HG02642 (cell line): Measurements from ENCODE around the gene KCNC1.

Experiments
- ATAC-seq: cut with Tn5 transposase; IDR thresholded peaks from one replicate; pipeline ENCODE4 v1.9.1; 2021; ENCODE audit warnings: mild to moderate bottlenecking; ENCODE audit not compliant: unreplicated experiment, poor library complexity

Gene KCNC1

GRCh38 chr11:17735818-17736578 lies 1.4 kb downstream of the KCNC1 start:
- ATAC-seq: no peak

GRCh38 chr11:17736579-17736893 lies 2.0 kb downstream of the KCNC1 start:
- ATAC-seq: no peak

GRCh38 chr11:17736930-17737817 lies 2.6 kb downstream of the KCNC1 start:
- no peak for ATAC-seq

- no peak for ATAC-seq
Measured at GRCh38 chr11:17738151-17738973, 3.8 kb downstream of the KCNC1 start.

- no peak for ATAC-seq
Measured at GRCh38 chr11:17739945-17740338, 5.4 kb downstream of the KCNC1 start.

- no peak for ATAC-seq
Measured at GRCh38 chr11:17740649-17741235, 6.2 kb downstream of the KCNC1 start.

GRCh38 chr11:17741487-17741886 lies 6.9 kb downstream of the KCNC1 start:
- ATAC-seq: no peak

- ATAC-seq: no peak
Measured at GRCh38 chr11:17742019-17742418, 7.4 kb downstream of the KCNC1 start.

GRCh38 chr11:17743026-17743807 lies 8.6 kb downstream of the KCNC1 start:
- no peak for ATAC-seq

GRCh38 chr11:17743808-17744119 lies 9.2 kb downstream of the KCNC1 start:
- ATAC-seq: no peak

GRCh38 chr11:17744151-17744940 lies 9.8 kb downstream of the KCNC1 start:
- no peak for ATAC-seq

- no peak for ATAC-seq
Measured at GRCh38 chr11:17745023-17745772, 10.6 kb downstream of the KCNC1 start.

- ATAC-seq: no peak
Measured at GRCh38 chr11:17746096-17746495, 11.5 kb downstream of the KCNC1 start.

- ATAC-seq: no peak
Measured at GRCh38 chr11:17747131-17747955, 12.8 kb downstream of the KCNC1 start.

- ATAC-seq: no peak
Measured at GRCh38 chr11:17748044-17748443, 13.5 kb downstream of the KCNC1 start.

- no peak for ATAC-seq
Measured at GRCh38 chr11:17748761-17749721, 14.5 kb downstream of the KCNC1 start.
